GM12892 (cell line): ENCODE measurements around the gene FOXD2.

Experiments
- DNase-seq: peaks from one replicate; pipeline ENCODE4 v3.0.0; 2011; ENCODE audit not compliant: insufficient read length
- FAIRE-seq: peaks from 2 replicates; lab custom pipeline; 2011; peaks lifted over from hg19 to GRCh38; lab: Jason Lieb, UNC
- POLR2A ChIP-seq: IDR thresholded peaks from 2 replicates; pipeline ENCODE4 v1.6.1; 2011; ENCODE audit warnings: low read depth, low read length, control low read depth
- POLR2AphosphoS5 ChIP-seq: IDR thresholded peaks from 2 replicates; pipeline ENCODE4 v1.6.1; 2011; ENCODE audit warnings: low read depth, low read length, control low read depth
- TAF1 ChIP-seq: IDR thresholded peaks from 2 replicates; pipeline ENCODE4 v1.6.1; 2011; ENCODE audit warnings: low read depth, mild to moderate bottlenecking, control low read depth, low read length, borderline replicate concordance

Gene FOXD2

GRCh38 chr1:47434051-47434842 lies 3.6 kb upstream of the FOXD2 start:
- DNase-seq (no peak), FAIRE-seq (no peak)
- no peak for TF ChIP-seq POLR2AphosphoS5
- TF ChIP-seq TAF1 = no peak
- TF ChIP-seq POLR2A = no peak

GRCh38 chr1:47435506-47436303 lies 2.1 kb upstream of the FOXD2 start:
- TF ChIP-seq TAF1 (no peak), POLR2AphosphoS5 (no peak), POLR2A (no peak)
- no peak for FAIRE-seq
- DNase-seq = no peak

GRCh38 chr1:47436304-47436978 lies 1.4 kb upstream of the FOXD2 start:
- TF ChIP-seq TAF1 = no peak
- TF ChIP-seq POLR2AphosphoS5 = no peak
- no peak; the same call in 1 of the 2 replicates for TF ChIP-seq POLR2A
- DNase-seq = peak; percentile 78
- peak; percentile 98 for FAIRE-seq

- TF ChIP-seq TAF1 = no peak
- TF ChIP-seq POLR2A = no peak
- TF ChIP-seq POLR2AphosphoS5 = no peak
- DNase-seq = no peak
- peak; percentile 42 for FAIRE-seq
These were observed 831 bp upstream of the FOXD2 start for GRCh38 chr1:47436979-47437446.

GRCh38 chr1:47438165-47439016 lies 547 bp downstream of the FOXD2 start:
- DNase-seq = no peak
- FAIRE-seq = no peak
- TF ChIP-seq POLR2A (no peak), POLR2AphosphoS5 (no peak), TAF1 (no peak)

- DNase-seq (no peak), FAIRE-seq (no peak)
- no peak for TF ChIP-seq POLR2AphosphoS5
- no peak for TF ChIP-seq TAF1
- no peak for TF ChIP-seq POLR2A
These were observed 1.4 kb downstream of the FOXD2 start for GRCh38 chr1:47439017-47439818.

- TF ChIP-seq TAF1 (no peak), POLR2A (no peak), POLR2AphosphoS5 (no peak)
- DNase-seq (no peak), FAIRE-seq (no peak)
These were observed 2.2 kb downstream of the FOXD2 start for GRCh38 chr1:47439819-47440598.

GRCh38 chr1:47440599-47441081 lies 2.8 kb downstream of the FOXD2 start:
- no peak for TF ChIP-seq POLR2A
- no peak for TF ChIP-seq TAF1
- TF ChIP-seq POLR2AphosphoS5 = no peak
- DNase-seq (no peak), FAIRE-seq (no peak)

GRCh38 chr1:47441450-47442106 lies 3.7 kb downstream of the FOXD2 start:
- FAIRE-seq = no peak
- no peak for DNase-seq
- TF ChIP-seq POLR2AphosphoS5 (no peak), POLR2A (no peak)
